HG03280 (cell line): ENCODE measurements around the gene EIF4E2.

Experiments
- ATAC-seq: cut with Tn5 transposase; IDR thresholded peaks from one replicate; pipeline ENCODE4 v1.9.1; 2021; ENCODE audit warnings: mild to moderate bottlenecking, moderate library complexity; ENCODE audit not compliant: unreplicated experiment

EIF4E2 gene

DNA sequence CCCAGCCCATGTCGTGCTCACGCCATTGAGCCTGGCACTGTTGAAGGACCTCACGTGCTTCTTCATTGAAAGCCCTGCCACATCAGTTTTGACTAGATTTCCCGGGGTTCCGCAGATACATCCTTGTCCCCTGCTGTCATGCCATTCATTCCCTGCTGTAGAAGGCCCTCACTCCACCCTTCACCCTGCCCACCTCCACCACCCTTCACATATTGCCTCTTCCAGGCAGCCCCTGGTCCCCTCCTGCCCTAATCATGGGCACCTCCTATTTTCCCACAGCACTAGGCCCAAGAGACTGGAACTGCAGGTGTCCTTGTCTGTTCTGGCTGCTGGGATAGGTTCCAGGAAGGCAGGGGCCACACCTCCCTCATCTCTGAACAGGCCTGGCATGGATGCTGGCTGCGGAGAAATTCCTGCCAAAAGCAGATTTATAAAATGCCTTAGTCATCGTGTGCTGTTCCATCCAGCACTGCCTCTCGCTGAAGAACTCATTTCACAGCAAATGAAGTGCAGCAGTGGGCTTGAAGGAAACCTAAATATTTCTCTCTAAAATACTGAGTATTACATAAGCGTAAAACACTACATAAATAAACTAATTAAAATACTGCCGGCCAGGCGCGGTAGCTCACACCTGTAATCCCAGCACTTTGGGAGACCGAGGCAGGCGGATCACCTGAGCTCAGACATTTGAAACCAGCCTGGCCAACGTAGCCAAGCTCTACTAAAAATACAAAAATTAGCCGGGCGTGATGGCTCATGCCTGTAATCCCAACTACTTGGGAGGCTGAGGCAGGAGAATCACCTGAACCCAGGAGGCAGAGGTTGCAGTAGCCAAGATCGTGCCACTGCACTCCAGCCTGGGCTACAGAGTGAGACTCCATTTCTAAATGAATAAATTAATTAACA, 38.4 kb downstream of the EIF4E2 start:
- ATAC-seq = no peak

DNA sequence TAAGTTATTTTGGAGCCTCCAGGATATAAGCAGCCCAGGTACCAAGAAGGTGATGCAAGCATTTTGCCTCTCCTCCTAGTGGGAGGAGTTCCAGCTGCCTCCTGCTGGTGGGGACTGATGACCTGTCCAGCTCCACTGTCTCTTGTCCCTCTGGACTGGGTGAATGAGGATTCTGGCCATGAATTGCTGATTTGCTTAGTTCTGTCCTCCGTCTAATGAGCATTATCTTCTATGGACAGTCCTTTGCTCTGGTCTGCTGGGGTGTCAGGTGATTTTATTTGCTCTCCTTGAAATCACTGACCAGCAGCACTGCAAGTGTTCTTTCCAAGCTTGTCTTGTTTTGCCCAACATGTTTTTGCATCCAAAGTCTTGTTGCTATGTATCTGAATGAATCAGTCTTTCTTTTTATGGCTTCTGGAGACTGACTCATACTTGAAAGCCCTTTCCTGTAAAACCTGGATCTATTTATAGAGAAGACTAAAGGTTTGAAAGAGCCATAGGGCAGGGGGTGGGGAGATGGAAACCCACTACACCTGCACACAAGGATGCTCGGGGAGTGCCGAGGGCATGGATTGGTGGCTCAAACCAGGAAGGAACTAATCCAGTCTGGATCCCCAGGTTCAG, 42.4 kb downstream of the EIF4E2 start:
- no peak for ATAC-seq

DNA sequence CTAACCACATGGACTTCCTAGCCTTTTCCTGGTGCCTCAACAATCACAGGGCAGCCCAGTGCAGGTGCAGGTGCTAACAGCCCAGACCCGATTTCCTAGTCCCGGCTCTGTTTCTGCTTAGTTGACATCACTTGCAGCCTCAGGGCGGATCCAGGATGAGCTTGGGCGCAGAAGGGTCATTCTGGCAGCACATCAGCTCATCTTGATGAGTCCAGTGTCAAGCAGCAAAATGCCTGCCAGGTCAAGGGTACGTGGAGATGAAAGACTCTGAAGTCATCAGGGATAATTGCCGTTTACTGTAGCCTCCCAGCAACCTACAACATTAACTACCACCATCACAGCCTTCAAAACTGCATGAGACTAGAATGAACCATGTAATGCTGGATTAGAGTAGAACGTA, 43.5 kb downstream of the EIF4E2 start:
- no peak for ATAC-seq

DNA sequence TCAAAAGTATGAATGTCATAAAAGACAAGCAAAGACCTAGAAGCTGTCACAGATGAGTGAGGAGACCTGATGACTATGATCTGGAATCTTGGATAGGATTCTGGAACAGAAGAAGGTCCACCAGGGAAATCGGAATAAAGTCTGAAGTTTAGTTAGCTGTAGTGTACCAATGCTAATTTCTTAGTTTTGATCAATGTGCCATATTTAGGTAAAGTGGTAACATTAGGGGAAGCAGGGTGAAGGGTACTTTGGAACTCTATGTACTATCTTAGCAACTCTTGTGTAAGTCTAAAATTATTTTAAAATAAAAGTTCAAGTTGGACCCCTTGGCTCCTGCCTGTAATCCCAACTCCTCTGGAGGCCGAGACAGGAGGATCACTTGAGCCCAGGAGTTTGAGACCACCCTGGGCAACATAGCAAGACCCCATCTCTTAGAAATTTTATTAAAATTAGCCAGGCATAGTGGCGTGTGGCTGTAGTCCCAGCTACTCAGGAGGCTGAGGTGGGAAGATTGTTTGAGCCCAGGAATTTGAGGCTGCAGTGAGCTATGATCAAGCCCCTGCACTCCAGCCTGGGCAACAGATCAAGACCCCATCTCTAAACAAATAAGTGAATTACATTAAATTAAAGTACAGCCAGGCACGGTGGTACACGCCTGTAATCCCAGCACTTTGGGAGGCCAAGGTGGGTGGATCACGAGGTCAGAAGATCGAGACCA, 47.0 kb downstream of the EIF4E2 start:
- ATAC-seq = no peak

DNA sequence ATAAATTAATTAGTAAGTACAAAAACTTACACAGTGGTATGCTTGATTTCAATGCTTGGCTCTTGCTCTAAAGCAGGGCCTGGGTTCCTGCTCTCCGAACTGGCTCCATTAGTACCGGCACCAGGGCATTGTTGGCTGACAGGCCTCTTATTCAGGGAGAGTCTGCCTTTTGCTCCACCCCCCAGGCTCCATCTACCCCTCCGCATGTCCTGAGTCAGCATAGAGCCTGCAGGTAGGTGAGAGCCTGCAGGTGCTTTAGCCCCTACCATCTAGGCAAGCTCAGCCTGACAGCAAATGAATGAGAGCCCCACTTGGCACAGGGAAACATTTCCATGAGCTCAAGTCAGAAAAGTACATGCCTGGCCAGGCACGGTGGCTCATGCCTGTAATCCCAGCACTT, 47.8 kb downstream of the EIF4E2 start:
- no peak for ATAC-seq

DNA sequence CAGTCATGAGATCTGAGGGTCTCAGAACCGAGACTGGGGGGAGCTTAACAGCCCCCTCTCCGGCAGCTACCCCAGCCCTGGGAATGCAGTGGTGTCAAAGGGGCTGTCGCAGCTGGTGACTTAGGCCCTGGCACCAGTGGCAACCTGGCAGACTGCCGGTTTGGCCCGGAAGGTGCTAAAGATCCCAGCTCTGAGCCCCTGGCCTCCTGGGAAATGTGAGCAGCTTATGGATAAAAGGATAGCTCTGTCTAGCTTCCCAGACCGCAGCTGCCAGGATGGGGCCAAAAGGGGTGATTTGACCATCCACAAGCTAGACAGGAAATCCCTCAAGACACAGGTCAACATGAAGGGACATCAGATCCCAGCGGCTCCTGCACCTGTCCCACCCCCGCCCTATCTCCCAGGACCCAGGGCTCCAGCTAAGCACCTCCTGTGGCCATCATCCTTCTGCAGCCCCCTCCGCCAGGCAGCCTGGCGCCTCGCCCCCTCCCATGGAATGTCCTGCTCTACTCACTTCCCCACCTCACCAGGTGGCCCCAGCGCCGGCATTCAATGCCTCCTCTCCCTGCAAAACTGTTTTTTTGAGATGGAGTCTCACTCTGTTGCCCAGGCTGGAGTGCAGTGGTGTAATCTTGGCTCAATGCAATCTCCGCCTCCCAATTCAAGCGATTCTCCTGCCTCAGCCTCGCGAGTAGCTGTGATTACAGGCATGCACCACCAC, 49.7 kb downstream of the EIF4E2 start:
- no peak for ATAC-seq

DNA sequence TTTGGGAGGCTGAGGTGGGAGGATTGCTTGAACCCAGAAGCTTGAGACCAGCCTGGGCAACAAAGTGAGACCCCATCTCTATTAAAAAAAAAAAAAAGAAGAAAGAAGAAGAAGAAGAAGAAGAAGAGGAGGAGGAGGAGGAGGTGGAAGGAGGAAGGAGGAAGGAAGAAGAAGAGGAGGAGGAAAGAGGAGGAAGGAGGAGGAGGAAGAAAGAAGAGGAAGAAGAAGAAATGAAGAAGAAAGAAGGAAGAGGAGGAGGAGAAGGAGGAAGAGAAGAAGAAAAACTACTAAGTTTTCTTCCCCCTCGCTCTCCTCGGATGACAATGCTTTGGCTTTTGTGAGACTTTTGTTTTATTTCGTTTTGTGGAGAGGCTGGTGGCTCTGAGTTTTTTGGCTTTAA, 52.8 kb downstream of the EIF4E2 start:
- no peak for ATAC-seq

DNA sequence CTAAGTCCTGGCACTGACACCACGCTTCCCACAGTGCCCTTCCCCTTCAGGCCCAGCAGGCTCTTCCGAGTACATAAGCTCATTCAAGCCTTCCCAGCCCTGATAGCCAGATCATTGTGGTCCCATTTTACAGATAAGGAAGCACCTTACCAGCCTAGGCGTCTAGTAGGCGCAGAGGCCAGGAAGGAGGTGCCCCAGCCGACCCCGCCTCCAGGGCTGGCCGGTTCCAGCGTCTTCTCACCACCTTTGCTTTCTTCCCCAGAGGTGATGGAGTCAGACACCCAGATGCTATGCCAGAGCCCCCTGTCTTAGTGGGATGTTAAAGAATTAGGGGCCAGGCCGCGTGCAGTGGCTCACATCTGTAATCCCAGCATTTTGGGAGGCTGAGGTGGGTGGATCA, 54.0 kb downstream of the EIF4E2 start:
- no peak for ATAC-seq

DNA sequence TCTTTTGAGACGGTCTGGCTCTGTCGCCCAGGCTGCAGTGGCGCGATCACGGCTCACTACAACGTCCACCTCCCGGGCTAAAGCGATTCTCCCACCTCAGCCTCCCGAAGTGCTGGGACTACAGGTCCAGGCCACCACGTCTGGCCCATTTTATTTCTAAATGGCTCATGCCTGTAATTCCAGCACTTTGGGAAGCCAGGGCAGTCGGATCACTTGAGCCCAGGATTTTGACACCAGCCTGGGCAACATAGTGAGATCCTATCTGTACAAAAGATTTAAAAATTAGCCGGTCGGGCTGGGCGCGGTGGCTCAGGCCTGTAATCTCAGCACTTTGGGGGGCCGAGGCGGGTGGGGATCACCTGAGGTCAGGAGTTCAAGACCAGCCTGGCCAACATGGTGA, 56.5 kb downstream of the EIF4E2 start:
- ATAC-seq = no peak

DNA sequence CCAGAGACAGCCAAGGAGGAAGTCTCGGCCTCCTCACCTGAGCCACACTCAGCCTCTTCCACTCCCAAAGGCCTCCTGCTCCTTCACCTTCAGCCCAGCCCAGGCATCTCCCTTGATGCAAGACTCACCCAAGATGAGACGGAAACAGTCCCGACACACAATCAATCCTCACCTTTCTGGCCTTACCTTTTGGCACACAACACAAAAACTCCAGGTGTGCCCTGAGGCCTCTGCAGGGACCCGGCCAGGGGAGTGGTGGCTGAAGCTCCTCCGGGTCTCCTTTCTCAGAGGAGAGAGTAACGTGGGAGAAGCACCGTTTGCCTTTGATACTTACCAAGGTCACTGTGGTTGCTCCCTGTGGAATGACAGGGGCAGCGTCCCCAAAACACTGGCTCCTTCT, 59.1 kb downstream of the EIF4E2 start:
- ATAC-seq = no peak

DNA sequence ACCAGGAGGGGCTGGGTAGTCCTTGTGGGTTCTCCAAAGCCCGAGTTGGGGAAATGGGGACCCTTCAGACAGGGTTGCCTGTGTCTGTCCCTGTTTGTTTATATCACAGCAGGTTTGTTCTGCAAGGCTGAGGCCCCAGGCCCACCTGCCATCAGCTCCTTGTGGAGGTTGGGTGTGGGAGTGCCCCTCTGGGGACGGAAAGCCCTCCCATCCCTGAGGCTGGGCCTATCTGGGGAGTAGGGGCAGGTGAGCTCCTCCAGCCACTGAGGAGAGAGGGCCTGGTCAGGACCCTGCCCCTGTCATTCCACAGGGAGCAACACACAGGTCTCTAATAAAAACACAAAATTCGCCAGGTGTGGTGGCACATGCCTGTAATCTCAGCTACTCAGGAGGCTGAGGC, 59.6 kb downstream of the EIF4E2 start:
- ATAC-seq = no peak

DNA sequence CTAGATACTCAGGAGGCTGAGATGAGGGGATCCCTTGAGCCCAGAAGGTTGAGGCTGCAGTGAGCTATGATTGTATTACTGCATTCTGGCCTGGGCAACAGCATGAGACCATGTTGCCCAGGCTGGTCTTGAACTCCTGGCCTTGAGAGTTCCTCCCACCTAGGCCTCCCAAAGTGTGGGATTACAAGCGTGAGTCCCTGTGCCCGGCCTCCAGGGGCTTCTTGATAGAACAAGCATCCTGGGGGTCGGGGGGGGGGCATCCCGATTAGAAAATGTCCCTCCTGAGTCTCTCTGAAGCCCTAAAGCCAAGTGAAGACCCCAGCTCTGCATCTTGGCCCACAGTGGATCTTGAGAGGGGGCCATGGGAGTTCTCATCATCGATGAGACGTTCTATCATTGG, 60.6 kb downstream of the EIF4E2 start:
- ATAC-seq = no peak

DNA sequence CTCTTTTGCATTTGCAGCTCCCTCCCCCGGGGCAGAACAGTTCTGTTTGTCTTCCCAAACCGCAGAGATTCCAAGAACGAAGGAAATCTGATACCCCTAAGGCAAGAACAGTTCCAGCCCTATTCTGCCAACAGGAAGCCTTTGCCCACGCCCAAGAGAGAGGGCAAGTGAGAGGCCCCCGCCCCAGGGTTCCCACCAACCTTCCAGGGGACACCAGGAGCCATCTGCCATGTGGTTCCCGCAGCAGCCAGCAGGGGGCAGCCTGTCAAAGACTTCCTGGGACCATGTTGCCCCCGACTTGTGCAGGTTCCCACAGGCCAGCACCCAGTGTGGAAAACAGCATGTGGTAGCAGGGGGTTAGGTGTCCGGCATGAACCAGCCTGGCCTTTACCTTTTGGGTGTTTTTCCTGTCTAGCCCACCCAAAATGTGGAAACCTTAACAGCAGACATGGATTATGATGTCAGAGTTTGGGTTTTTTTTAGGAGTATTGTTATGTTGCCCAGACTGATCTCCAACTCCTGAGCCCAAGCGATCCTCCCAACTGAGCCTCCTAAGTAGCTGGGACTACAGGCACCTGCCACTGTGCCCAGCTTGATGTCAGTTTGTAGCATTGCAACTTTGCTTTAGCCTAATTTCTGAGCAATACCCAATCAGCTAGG, 61.2 kb downstream of the EIF4E2 start:
- ATAC-seq = no peak

DNA sequence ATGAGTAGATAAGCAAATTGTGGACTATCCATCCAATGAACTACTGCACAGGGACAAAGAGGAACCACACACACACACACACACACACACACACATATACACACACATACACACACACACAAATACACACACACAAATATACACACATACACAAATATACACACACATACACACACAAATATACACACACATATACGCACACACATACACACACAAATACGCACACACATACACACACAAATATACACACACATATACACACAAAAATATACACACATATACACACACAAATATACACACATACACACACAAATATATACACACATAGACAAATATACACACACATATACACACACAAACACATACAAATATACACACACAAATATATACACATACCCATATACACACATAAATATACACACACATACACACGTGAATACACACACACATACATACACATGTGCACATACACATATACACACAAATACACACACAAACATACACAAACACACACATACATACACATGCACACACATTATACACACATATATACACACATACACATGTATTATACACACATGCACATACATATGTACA, 63.1 kb downstream of the EIF4E2 start:
- ATAC-seq = no peak

DNA sequence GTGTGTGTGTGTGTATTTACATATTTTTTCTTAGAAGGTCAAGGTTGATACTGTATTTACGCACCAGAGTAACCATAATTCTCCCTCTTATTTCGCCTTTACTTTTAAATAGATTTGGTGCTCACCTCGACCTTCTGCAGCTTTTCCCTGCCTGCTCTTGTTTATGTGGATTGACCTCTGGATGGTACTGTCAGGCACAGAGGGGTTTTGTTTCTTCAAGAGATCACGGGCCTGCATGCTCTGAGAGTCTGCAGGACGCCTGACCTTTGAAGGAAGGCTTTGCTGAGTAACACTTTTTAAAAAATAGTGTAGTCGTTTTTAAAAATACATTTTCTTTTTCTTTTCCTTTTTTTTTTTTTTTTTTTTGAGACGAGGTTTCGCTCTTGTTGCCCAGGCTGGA, 64.8 kb downstream of the EIF4E2 start:
- ATAC-seq = no peak
